Activated CD4-positive, alpha-beta T cell treated with anti-CD3 and anti-CD28 coated beads, Interleukin-2, amount 10 ng/mL, durations not matched to agents 24 days and 14 days (primary cell): ENCODE results near the gene PRR33. TPM values are rescaled to one million over a fixed set of nuclear protein-coding genes. Genes with fewer than 3 reads are reported as not detected.
"Not testable (repeated sequence)": the region's sequence is repeated elsewhere in the genome, so short reads cannot be mapped to it uniquely, and the experiment has no call there.

Experiments
- DNase-seq: peaks from one replicate; pipeline ENCODE4 v3.0.0; 2022
- H3K27ac Mint-ChIP-seq: one replicate; pipeline ENCODE4 v1.8.0; 2022; ENCODE audit warnings: mild to moderate bottlenecking, mixed read lengths
- H3K27me3 Mint-ChIP-seq: one replicate; pipeline ENCODE4 v1.8.0; 2022; ENCODE audit warnings: mixed read lengths
- H3K36me3 Mint-ChIP-seq: one replicate; pipeline ENCODE4 v1.8.0; 2022; ENCODE audit warnings: low read depth, mild to moderate bottlenecking, mixed read lengths
- H3K4me1 Mint-ChIP-seq: one replicate; pipeline ENCODE4 v1.8.0; 2021; ENCODE audit warnings: mixed read lengths
- H3K4me3 Mint-ChIP-seq: one replicate; pipeline ENCODE4 v1.8.0; 2022; ENCODE audit warnings: mild to moderate bottlenecking, moderate library complexity, mixed read lengths
- H3K9me3 Mint-ChIP-seq: one replicate; pipeline ENCODE4 v1.8.0; 2021; ENCODE audit warnings: mixed read lengths
- intact Hi-C: fragments of 100-400 bp; cut with micrococcal nuclease; formaldehyde crosslinking; loops from one replicate; pipeline ENCODE4 v1.15.1; 2023
- total RNA-seq: library from RNA; stranded (reverse); gene quantifications from 2 replicates; pipeline ENCODE4 v1.2.3, GENCODE V29; 2022

PRR33 gene
- total RNA-seq, 1 donor from 2014 or later, result not detected

DNA sequence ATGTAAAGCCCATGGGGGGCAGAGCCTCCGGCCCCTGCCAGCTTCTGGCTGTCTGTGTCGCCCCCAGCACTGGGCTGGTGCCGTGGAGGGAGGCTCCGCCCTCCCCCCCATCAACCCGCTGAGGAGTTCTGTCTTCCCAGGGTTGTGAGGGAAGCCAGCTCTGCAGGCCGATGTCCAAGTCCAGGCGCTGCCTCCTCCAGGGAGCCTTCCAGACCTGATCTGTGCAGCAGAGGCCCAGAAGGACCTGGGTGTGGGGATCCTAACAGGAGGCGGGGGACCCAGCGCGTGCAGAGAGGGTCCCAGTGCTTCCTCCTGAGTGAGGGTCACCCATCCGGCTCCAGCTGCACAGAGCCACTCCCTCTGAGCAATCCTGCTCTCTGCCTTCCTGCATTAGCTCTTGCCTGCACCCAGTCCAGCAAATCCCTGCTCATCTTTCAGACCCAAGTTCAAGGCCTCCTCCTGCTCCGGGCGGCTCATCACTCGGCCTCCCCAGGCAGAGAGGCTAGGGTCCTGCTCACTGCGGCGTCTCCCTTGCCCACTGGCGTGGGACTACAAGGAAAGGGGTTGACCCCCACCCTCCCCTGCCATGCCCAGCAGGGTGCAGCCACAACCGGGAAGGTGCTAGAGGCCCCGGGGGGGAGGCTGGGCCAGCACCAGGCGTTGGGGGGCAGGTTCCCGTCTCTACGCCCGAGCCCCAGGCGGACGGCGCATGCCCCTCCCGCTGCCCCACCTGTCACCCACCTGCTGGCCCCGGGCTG, 16.4 kb downstream of the PRR33 start:
- no peak overlapping the region for H3K27ac Mint-ChIP-seq
- peaks cover 21% of the 10 kb centered on the region for H3K4me1 Mint-ChIP-seq
- peaks cover 5% of the 10 kb centered on the region for H3K36me3 Mint-ChIP-seq
- H3K4me3 Mint-ChIP-seq, result no peak overlapping the region
- intact Hi-C loops, result no loop called here
- DNase-seq, result no peak
- no peaks in the 10 kb centered on the region for H3K27me3 Mint-ChIP-seq
- no peaks in the 10 kb centered on the region for H3K9me3 Mint-ChIP-seq

DNA sequence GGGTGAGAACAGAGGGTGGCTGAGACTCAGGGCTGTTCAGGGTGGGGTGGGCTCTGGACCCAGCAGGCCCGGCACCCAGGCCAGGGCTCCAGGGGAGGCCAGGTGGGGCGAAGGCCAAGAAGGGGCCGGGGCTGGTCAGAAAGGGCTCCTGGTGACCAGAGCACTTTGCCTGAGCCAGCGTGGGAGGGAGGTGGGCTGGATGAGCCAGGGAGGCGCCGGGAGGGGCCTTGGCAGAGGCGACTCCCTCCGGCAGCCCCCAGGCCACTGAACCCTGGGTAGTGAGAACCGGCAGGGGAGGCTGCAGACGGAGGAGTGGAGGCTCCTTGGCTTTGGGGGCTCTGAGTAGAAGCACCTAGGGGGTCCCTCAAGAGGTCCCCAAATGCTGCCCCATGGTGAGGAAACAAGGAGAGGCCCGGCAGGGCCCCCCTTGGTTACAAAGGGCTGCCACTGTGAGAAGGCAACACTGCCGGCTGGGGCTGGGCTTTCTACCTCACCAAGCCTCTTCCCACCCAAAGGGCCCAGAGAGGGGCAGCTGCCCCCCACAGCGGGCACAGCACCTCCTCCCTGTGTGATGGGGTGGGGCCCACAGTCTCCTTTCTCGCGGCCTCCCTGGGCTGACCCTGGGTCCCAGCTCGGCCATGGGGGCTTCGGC, 17.1 kb downstream of the PRR33 start:
- H3K9me3 Mint-ChIP-seq, H3K4me3 Mint-ChIP-seq, H3K36me3 Mint-ChIP-seq, H3K27ac Mint-ChIP-seq, DNase-seq, intact Hi-C loops, H3K27me3 Mint-ChIP-seq: not testable (repeated sequence)
- peaks cover 22% of the 10 kb centered on the region for H3K4me1 Mint-ChIP-seq

DNA sequence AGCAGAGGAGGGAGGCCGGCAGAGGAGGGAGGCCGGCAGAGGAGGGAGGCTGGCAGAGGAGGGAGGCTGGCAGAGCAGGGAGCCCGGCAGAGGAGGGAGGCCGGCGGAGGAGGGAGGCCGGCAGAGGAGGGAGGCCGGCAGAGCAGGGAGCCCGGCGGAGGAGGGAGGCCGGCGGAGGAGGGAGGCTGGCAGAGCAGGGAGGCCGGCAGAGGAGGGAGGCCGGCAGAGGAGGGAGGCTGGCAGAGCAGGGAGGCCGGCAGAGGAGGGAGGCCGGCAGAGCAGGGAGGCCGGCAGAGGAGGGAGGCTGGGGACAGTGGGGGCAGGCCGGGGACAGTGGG, 17.9 kb downstream of the PRR33 start:
- intact Hi-C loops, H3K9me3 Mint-ChIP-seq: not testable (repeated sequence)
- peaks cover 30% of the 10 kb centered on the region for H3K4me1 Mint-ChIP-seq

DNA sequence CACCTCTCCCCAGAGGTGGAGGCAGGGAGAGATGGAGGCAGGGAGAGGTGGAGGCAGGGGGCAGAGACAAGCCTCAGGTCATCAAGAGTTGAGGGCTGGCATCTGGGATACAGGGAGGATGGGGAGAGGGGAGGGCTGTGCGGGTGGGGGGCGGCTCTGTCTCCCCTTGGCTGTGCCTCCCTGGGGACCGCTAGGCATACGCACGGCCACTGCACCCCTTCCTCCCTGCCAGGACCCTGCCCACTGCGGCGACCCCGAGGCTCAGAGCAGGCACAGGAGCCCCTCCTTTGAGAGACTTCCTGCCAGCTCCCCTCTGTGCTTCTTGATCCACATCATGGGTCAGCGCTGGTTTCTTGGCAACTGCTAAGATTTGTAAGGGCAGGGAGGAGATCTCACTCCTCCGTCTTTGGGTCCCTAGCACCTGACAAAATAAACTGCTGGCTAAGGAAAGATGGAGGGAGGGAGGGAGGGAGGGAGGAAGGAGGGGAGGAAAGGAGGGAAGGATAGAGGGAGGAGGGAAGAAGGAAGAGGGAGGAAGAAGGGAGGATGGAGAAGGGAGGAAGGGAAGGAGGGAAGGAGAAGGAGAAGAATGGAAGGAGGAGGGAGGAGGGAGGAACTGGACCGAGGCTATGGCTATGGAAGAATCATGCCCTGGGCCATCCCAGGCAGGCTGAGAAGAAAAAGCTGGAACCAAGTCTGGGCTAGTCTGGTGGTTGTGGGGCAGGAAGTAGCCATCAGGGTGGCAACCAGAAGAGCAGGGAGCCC, 18.5 kb downstream of the PRR33 start:
- no peak for DNase-seq
- Mint-ChIP-seq H3K27ac (peak overlapping the region; percentile 45), H3K27me3 (no peaks in the 10 kb centered on the region), H3K4me1 (peaks cover 30% of the 10 kb centered on the region), H3K9me3 (no peaks in the 10 kb centered on the region), H3K4me3 (no peak overlapping the region), H3K36me3 (peaks cover 13% of the 10 kb centered on the region)
- intact Hi-C loops, result no loop called here

More for the DNA sequence above, 17.9 kb downstream of the PRR33 start:
- not testable (repeated sequence) for H3K27ac Mint-ChIP-seq, H3K27me3 Mint-ChIP-seq, DNase-seq, H3K4me3 Mint-ChIP-seq
- H3K36me3 Mint-ChIP-seq, result peaks cover 13% of the 10 kb centered on the region

DNA sequence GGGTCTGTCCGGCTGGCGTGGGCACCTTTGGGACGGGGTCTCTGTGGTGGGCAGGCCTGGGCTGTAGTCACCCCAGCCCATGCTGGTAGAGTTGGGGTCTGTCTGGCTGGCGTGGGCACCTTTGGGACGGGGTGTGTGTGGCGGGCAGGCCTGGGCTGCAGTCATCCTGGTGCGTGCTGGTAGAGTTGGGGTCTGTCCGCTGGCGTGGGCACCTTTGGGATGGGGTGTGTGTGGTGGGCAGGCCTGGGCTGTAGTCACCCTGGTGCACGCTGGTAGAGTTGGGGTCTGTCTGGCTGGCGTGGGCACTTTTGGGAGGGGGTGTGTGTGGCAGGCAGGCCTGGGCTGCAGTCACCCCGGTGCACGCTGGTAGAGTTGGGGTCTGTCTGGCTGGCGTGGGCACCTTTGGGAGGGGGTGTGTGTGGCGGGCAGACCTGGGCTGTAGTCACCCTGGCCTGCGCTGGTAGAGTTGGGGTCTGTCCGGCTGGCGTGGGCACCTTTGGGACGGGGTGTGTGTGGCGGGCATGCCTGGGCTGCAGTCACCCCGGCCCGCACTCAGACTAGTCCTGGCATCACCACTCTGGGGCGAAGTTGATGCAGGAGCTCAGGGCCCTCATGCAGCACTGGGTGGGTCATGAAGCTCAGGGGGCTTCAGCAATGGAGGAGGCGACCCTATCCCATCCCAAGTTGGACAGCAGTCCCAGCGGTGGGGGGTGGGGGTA, 19.3 kb downstream of the PRR33 start:
- H3K27me3 Mint-ChIP-seq, result no peaks in the 10 kb centered on the region
- H3K4me1 Mint-ChIP-seq, result peaks cover 28% of the 10 kb centered on the region
- intact Hi-C loops, result no loop called here
- peaks cover 17% of the 10 kb centered on the region for H3K36me3 Mint-ChIP-seq
- no peaks in the 10 kb centered on the region for H3K9me3 Mint-ChIP-seq
- DNase-seq, result no peak
- peak overlapping the region; percentile 45 for H3K27ac Mint-ChIP-seq
- no peak overlapping the region for H3K4me3 Mint-ChIP-seq

DNA sequence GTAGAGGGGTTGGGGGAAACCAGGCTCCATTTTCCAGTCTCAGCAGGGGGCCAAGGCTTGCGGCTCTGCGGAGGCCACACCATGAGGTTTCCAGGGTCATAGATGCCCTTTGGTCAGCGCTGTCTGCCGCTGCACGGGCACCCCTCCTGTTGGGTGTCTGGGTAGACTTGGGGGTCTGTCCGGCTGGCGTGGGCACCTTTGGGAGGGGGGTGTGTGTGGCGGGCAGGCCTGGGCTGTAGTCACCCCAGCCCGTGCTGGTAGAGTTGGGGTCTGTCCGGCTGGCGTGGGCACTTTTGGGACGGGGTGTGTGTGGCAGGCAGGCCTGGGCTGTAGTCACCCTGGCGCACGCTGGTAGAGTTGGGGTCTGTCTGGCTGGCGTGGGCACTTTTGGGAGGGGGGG, 20.2 kb downstream of the PRR33 start:
- Mint-ChIP-seq H3K27ac (no peak overlapping the region), H3K4me1 (peaks cover 30% of the 10 kb centered on the region), H3K36me3 (peaks cover 19% of the 10 kb centered on the region), H3K27me3 (no peaks in the 10 kb centered on the region), H3K9me3 (no peaks in the 10 kb centered on the region), H3K4me3 (no peak overlapping the region)
- no peak for DNase-seq
- intact Hi-C loops, result no loop called here

DNA sequence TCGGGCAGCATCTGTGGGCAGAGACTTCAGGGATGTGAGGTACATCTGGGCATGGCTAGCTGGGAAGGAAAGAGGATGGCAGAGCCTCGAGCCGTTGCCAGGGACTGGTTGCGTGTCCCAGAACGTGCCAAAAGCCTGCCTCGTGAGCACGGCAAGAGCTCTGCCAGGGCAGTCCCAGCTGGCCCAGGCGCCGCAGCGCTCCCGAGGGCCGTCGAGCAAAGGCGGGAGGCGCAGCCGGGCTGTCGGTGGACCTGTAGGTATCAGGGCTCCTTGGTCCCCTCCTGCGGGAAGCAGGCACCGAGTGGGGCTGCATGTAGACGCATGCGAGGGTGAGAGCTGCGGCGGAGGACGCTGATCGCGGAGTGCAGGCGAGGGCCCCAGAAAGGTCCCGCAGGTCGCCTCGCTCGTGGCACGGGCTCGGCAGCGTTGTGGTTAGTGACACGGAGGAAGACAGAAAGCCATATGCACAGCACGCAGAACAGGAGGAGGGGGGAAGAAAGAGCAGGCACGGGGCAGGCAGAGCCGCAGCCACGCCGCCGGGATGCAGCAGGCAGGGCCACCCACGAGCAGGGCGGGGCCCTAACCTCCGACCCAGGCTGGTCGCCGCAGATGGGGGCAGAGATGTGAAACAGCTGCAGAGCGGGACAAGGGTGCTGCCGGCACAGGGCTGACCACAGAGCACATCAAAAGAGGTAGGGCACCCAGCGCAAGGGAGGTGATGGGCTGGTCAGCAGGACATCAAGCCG, 20.8 kb downstream of the PRR33 start:
- intact Hi-C loops, result no loop called here

DNA sequence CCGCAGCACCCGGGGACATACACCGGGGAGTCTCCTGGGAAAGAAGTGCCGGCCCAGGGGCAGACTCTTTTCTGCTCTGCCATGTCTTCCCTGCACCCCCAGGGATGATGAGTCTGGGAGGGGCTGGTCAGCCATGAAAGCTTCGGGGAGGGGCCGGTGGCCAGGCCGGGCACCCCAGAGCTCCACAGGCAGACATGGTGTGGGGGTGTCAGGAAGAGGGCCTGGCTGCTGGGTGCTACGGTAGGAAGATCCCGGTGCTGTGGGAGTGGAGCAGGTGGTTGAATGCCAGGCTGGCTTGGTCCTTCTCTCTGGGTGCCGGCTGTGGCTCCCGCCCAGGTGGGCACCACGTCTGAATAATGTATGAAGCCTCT, 21.4 kb downstream of the PRR33 start:
- Mint-ChIP-seq H3K27ac (no peak overlapping the region), H3K4me1 (peaks cover 31% of the 10 kb centered on the region), H3K36me3 (peaks cover 27% of the 10 kb centered on the region), H3K9me3 (no peaks in the 10 kb centered on the region), H3K4me3 (peak overlapping the region; percentile 39), H3K27me3 (no peaks in the 10 kb centered on the region)
- no peak for DNase-seq
- intact Hi-C loops, result no loop called here

More for the DNA sequence above, 20.8 kb downstream of the PRR33 start:
- peaks cover 23% of the 10 kb centered on the region for H3K36me3 Mint-ChIP-seq
- peaks cover 30% of the 10 kb centered on the region for H3K4me1 Mint-ChIP-seq
- H3K27ac Mint-ChIP-seq, result peak overlapping the region; percentile 48
- H3K9me3 Mint-ChIP-seq, result no peaks in the 10 kb centered on the region
- peak; percentile 76 for DNase-seq
- peak overlapping the region; percentile 39 for H3K4me3 Mint-ChIP-seq
- no peaks in the 10 kb centered on the region for H3K27me3 Mint-ChIP-seq

DNA sequence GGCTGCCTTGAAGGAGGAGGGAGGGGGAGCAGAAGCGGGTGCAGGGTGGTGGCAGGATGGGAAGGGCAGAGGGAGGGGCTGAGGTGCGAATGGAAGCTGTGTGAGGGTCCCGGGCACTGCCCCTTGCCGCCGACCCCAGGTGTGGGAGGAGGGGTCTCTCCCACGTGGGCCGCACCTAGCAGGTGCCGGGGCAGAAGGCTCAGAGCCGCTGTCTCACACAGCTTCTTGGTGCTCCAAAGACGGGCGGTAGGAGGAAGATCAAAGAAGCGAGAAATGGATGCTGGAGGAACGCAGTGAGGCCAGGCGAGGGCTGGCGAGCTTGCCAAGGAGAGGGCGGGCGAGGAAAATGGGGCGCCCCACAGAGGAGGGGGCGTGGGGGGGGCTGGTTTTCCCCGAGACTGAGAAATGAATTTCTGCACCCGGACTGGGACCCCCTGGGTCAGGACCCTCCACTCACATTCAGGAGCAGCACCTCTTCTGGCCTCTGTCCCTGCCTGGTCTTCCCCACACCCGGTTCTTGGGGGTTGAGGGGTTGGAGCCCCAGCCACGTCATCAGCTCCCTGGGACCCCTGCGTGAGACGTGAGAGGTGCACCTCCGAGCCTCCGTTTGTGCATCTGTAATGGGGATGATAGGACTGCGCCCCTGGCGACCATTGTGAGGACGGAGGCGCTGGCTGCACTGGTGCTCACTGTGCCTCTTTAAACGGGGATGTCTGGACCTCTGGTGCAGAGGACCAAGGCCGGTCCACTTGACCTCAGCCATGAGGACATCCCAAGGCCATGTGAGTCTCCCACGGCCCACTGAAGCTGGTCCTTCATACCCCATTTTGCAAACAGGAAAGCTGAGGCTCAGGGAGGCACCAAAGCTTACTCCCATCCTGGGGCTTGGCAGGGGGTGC, 22.0 kb downstream of the PRR33 start:
- Mint-ChIP-seq H3K4me3 (no peak overlapping the region), H3K9me3 (no peaks in the 10 kb centered on the region), H3K27me3 (no peaks in the 10 kb centered on the region), H3K27ac (no peak overlapping the region), H3K4me1 (peaks cover 31% of the 10 kb centered on the region), H3K36me3 (peaks cover 27% of the 10 kb centered on the region)
- DNase-seq, result no peak
- intact Hi-C loops, result no loop called here

DNA sequence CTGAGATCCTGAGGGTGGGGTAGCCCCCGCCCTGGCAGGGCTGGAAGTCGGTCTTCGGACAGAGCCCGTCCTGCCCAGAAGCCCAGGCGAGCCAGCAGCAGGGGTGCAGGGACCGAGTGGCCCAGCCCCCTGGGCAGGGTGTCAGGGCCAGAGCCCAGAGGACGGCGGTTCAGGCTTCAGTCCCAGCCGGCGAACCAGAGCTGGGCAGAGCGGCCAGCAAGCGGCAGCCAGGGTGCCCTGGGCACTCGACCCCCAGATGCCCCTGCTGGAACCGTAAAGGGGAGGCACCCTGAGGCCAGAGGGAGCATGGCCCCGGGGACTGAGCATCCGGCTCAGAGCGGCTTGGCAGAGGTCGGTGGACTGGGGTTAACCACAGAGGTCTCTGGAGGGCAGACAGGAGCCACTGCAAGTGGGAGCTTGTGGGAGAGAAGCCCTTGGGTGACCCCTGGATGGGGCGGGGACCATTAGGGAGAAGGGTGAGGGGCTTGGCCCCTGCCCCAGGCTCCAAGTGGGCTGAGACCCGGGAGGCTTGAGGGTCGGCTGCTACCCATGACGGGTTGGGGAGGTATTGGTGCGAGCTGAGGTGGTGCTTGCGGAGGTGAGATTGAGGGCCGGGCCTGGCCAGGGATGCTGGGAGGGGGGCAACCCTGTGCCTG, 22.9 kb downstream of the PRR33 start:
- H3K4me3 Mint-ChIP-seq, result peak overlapping the region; percentile 44
- H3K36me3 Mint-ChIP-seq, result peaks cover 27% of the 10 kb centered on the region
- no peak for DNase-seq
- H3K27me3 Mint-ChIP-seq, result no peaks in the 10 kb centered on the region
- peaks cover 32% of the 10 kb centered on the region for H3K4me1 Mint-ChIP-seq
- intact Hi-C loops, result no loop called here
- H3K27ac Mint-ChIP-seq, result no peak overlapping the region
- H3K9me3 Mint-ChIP-seq, result no peaks in the 10 kb centered on the region

DNA sequence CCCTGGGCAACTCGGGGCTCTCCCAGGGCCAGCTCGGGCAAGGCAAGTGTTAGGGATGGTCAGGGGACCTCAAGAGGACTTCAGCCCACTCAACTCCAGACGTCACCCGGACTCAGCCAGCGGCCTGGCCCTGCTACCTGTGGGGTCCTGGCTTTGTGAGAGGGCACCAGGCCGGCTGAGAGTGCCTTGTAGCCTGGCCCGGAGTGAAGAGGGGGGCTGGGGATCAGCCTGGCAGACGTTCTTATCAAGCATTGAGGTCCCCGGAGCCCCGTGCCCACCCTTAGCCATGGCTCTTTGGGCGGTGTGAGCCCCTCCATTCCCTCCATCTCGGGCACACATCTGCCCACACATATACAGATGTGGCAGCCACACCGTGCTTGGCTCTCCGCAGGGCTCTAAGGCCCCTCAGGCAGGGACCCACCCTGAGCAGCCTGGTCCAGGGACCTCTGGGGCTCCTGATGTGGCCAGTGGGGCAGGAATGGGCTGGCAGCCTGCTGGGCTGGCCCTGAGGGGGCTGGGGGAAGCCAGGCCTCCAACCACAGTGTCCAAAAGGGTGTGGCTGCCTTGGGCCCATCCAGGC, 23.5 kb downstream of the PRR33 start:
- Mint-ChIP-seq H3K27me3 (no peaks in the 10 kb centered on the region), H3K4me3 (no peak overlapping the region), H3K36me3 (peaks cover 27% of the 10 kb centered on the region), H3K4me1 (peaks cover 31% of the 10 kb centered on the region), H3K9me3 (no peaks in the 10 kb centered on the region), H3K27ac (no peak overlapping the region)
- intact Hi-C loops, result no loop called here
- DNase-seq, result no peak

DNA sequence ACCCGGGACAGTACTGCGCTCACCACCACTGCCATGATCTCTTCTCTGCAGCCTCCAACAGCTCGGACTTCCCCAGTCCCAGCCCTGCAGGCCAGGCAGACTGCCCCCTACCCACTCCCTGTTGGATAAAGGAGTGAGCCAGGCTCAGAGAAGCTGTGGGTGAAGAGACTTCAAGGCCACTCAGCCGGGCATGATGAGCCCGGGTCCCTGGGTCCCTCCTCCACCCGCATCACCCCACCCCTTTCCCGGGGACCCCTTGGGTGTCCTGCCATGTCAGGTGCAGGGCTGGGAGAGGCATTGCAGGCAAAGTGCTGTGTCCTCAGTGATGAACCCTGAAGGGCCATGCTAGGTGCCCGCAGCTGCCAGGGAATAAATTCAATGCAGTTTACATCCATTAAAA, 24.3 kb downstream of the PRR33 start:
- Mint-ChIP-seq H3K27me3 (no peaks in the 10 kb centered on the region), H3K4me1 (peaks cover 33% of the 10 kb centered on the region), H3K9me3 (no peaks in the 10 kb centered on the region), H3K27ac (no peak overlapping the region), H3K4me3 (no peak overlapping the region), H3K36me3 (peaks cover 30% of the 10 kb centered on the region)
- intact Hi-C loops, result no loop called here
- DNase-seq, result no peak
